Measurements from ENCODE around the gene SEMA3D. TPM values are rescaled to one million over a fixed set of nuclear protein-coding genes. Genes with fewer than 3 reads are reported as not detected.

Gene SEMA3D
- total and polyA plus RNA-seq, 4 experiments from 2014 or later = not detected

DNA sequence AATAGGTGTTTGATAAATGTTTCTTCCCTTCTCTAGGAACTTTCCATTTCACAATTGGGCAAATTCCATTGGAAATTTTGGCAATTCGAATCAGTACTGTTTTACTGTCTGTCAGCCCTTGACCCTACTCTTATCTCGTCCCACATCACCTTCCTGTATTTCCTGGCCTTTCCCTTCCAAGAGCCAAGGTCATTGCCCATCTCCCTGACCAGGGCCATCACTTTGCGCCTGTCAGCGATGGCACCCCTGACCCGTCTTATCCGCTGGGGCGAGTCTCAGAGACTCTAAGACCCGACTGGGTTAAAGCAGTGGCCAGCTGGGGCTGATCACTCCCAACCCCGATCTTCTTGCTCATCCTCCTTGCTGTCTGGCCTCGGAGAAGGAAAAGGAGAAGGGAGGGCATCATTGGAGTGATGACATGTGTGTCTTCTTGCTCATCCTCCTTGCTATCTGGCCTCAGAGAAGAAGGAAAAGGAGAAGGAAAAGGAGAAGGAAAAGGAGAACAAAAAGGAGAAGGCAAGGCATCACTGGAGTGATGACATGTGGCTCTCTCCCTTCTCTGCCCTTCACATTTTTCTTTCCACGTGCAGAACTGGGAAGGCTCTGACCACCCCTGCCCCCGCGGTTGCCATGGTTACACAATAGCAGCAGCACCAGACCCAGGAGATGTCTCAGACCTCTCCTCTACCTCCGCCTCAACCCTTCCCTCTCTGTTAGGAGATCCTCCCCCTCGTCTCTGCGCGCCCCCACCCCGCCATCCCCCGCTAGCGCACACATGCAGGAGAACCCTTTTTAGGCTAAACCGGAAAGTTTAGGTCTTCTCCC lies 2.0 kb downstream of the SEMA3D start:
- Histone ChIP-seq H3K4me3 (ENCODE audit: low read length in 2 of 2) (no peak overlapping the region), H3K27ac (ENCODE audit: low read depth, low read length) (no peak overlapping the region), H3K4me1 (ENCODE audit: insufficient read depth, low read length) (no peaks in the 10 kb centered on the region), H3K36me3 (ENCODE audit: insufficient read depth, low read length) (no peaks in the 10 kb centered on the region), H3K27me3 (ENCODE audit: insufficient read depth, low read length) (no peaks in the 10 kb centered on the region), H3K9me3 (ENCODE audit: control insufficient read depth in 1 of 2, low read length in 2 of 2) (peaks cover 0 to 3% of the 10 kb centered on the region in 2 donors)
- no peaks in the 10 kb centered on the region for H3K36me3 Mint-ChIP-seq
- peaks cover 0 to 20% (median 9%) of the 10 kb centered on the region in 8 donors for H3K9me3 Mint-ChIP-seq
- peak overlapping the region in 1 of 8 donors; percentile 22 for H3K4me3 Mint-ChIP-seq
- DNase-seq = no peak
- no peak overlapping the region for H3K27ac Mint-ChIP-seq
- intact Hi-C loops (cut with micrococcal nuclease) = no loop called here
- peaks cover 0 to 2% (median 1%) of the 10 kb centered on the region in 4 donors for H3K4me1 Mint-ChIP-seq
- POLR2A ChIA-PET (ENCODE audit: partially characterized antibody) = no interaction called here
- CTCF ChIA-PET (ENCODE audit: partially characterized antibody) = no interaction called here
- peaks cover 5 to 7% of the 10 kb centered on the region in 2 donors for H3K27me3 Mint-ChIP-seq

GRCh38 chr7:85183296-85183695 lies 3.6 kb downstream of the SEMA3D start:
- Mint-ChIP-seq H3K36me3 (no peaks in the 10 kb centered on the region), H3K4me1 (peaks cover 0 to 2% (median 1%) of the 10 kb centered on the region in 4 donors), H3K27ac (no peak overlapping the region), H3K27me3 (peaks cover 5 to 7% of the 10 kb centered on the region in 2 donors), H3K9me3 (peaks cover 0 to 21% (median 13%) of the 10 kb centered on the region in 8 donors), H3K4me3 (no peak overlapping the region)
- H3K4me3 ChIP-seq (ENCODE audit: low read length in 2 of 2) = no peak overlapping the region
- ChIA-PET POLR2A (ENCODE audit: partially characterized antibody) (no interaction called here), CTCF (ENCODE audit: partially characterized antibody) (no interaction called here)
- intact Hi-C loops (cut with micrococcal nuclease) = no loop called here
- no peaks in the 10 kb centered on the region for H3K4me1 ChIP-seq (ENCODE audit: insufficient read depth, low read length)
- no peak for DNase-seq
- H3K27me3 ChIP-seq (ENCODE audit: insufficient read depth, low read length) = no peaks in the 10 kb centered on the region
- H3K27ac ChIP-seq (ENCODE audit: low read depth, low read length) = no peak overlapping the region
- H3K36me3 ChIP-seq (ENCODE audit: insufficient read depth, low read length) = no peaks in the 10 kb centered on the region
- H3K9me3 ChIP-seq (ENCODE audit: control insufficient read depth in 1 of 2, low read length in 2 of 2) = peaks cover 0 to 3% of the 10 kb centered on the region in 2 donors

GRCh38 chr7:85178531-85179298 lies 8.1 kb downstream of the SEMA3D start:
- H3K27ac ChIP-seq (ENCODE audit: low read depth, low read length) = no peak overlapping the region
- no peaks in the 10 kb centered on the region for H3K27me3 Mint-ChIP-seq

DNA sequence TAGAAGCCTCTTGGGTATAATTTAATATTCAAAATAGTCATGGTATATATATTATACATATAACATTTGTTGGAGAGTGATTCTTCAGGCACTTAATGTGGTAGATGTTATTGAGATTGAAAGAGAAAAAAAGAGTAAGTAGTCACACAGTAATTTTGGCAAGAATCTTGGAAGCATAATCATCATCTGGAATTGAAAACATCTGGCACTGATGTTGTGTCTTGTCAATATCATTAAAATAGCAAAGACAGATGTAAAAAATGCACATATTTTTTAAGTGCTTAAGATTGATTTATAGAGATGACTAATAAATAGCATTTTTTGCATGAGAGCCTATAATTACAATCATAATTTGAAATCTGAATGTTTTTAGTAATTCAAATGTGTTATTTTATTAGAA lies 9.5 kb downstream of the SEMA3D start:
- no peak for DNase-seq
- Mint-ChIP-seq H3K4me3 (no peak overlapping the region), H3K9me3 (peaks cover 0 to 20% (median 12%) of the 10 kb centered on the region in 8 donors), H3K4me1 (no peaks in the 10 kb centered on the region), H3K27ac (no peak overlapping the region), H3K27me3 (no peaks in the 10 kb centered on the region), H3K36me3 (no peaks in the 10 kb centered on the region)
- Histone ChIP-seq H3K4me1 (ENCODE audit: insufficient read depth, low read length) (no peaks in the 10 kb centered on the region), H3K36me3 (ENCODE audit: insufficient read depth, low read length) (no peaks in the 10 kb centered on the region), H3K4me3 (ENCODE audit: low read length in 2 of 2) (no peak overlapping the region), H3K9me3 (ENCODE audit: control insufficient read depth in 1 of 2, low read length in 2 of 2) (no peaks in the 10 kb centered on the region), H3K27ac (ENCODE audit: low read depth, low read length) (no peak overlapping the region), H3K27me3 (ENCODE audit: insufficient read depth, low read length) (no peaks in the 10 kb centered on the region)
- ChIA-PET POLR2A (ENCODE audit: partially characterized antibody) (no interaction called here), CTCF (ENCODE audit: partially characterized antibody) (no interaction called here)
- intact Hi-C loops (cut with micrococcal nuclease) = no loop called here

More at GRCh38 chr7:85178531-85179298, 8.1 kb downstream of the SEMA3D start:
- no peak for DNase-seq
- Mint-ChIP-seq H3K36me3 (no peaks in the 10 kb centered on the region), H3K4me1 (no peaks in the 10 kb centered on the region), H3K4me3 (no peak overlapping the region), H3K9me3 (peaks cover 0 to 18% (median 12%) of the 10 kb centered on the region in 8 donors), H3K27ac (no peak overlapping the region)
- ChIA-PET CTCF (ENCODE audit: partially characterized antibody) (no interaction called here), POLR2A (ENCODE audit: partially characterized antibody) (no interaction called here)
- Histone ChIP-seq H3K36me3 (ENCODE audit: insufficient read depth, low read length) (no peaks in the 10 kb centered on the region), H3K27me3 (ENCODE audit: insufficient read depth, low read length) (no peaks in the 10 kb centered on the region), H3K4me3 (ENCODE audit: low read length in 2 of 2) (no peak overlapping the region), H3K9me3 (ENCODE audit: control insufficient read depth in 1 of 2, low read length in 2 of 2) (no peaks in the 10 kb centered on the region), H3K4me1 (ENCODE audit: insufficient read depth, low read length) (no peaks in the 10 kb centered on the region)
- intact Hi-C loops (cut with micrococcal nuclease) = no loop called here

GRCh38 chr7:85176197-85176596 lies 10.7 kb downstream of the SEMA3D start:
- Mint-ChIP-seq H3K4me3 (no peak overlapping the region), H3K27ac (no peak overlapping the region), H3K9me3 (peaks cover 0 to 20% (median 12%) of the 10 kb centered on the region in 8 donors), H3K27me3 (no peaks in the 10 kb centered on the region), H3K4me1 (no peaks in the 10 kb centered on the region), H3K36me3 (no peaks in the 10 kb centered on the region)
- Histone ChIP-seq H3K27ac (ENCODE audit: low read depth, low read length) (no peak overlapping the region), H3K27me3 (ENCODE audit: insufficient read depth, low read length) (no peaks in the 10 kb centered on the region), H3K9me3 (ENCODE audit: control insufficient read depth in 1 of 2, low read length in 2 of 2) (no peaks in the 10 kb centered on the region), H3K36me3 (ENCODE audit: insufficient read depth, low read length) (no peaks in the 10 kb centered on the region), H3K4me3 (ENCODE audit: low read length in 2 of 2) (no peak overlapping the region), H3K4me1 (ENCODE audit: insufficient read depth, low read length) (no peaks in the 10 kb centered on the region)
- ChIA-PET CTCF (ENCODE audit: partially characterized antibody) (no interaction called here), POLR2A (ENCODE audit: partially characterized antibody) (no interaction called here)
- no peak for DNase-seq
- intact Hi-C loops (cut with micrococcal nuclease) = no loop called here

DNA sequence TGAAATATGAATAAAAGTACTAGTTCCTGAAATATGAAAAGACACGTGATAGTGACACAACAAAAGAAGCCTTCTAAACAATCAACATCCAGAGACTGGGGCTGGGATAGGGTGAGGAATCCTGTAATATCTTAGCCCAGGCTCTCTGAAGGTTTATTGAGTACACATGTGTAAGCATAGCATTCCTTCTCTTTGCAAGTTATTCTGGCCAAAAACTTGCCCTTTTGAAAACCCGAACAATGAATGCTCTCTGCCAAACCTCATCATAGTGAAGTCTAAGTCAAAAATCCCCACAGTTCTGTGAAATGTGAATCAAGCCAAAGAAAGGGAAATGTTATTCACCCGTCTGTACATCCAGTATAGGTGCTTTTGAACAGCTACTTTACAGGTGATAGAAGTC lies 11.6 kb downstream of the SEMA3D start:
- ChIA-PET CTCF (ENCODE audit: partially characterized antibody) (no interaction called here), POLR2A (ENCODE audit: partially characterized antibody) (no interaction called here)
- Mint-ChIP-seq H3K4me3 (no peak overlapping the region), H3K27ac (no peak overlapping the region), H3K36me3 (no peaks in the 10 kb centered on the region), H3K4me1 (no peaks in the 10 kb centered on the region), H3K9me3 (peaks cover 0 to 20% (median 10%) of the 10 kb centered on the region in 8 donors), H3K27me3 (no peaks in the 10 kb centered on the region)
- Histone ChIP-seq H3K27me3 (ENCODE audit: insufficient read depth, low read length) (no peaks in the 10 kb centered on the region), H3K4me1 (ENCODE audit: insufficient read depth, low read length) (no peaks in the 10 kb centered on the region), H3K4me3 (ENCODE audit: low read length in 2 of 2) (no peak overlapping the region), H3K36me3 (ENCODE audit: insufficient read depth, low read length) (no peaks in the 10 kb centered on the region), H3K27ac (ENCODE audit: low read depth, low read length) (no peak overlapping the region), H3K9me3 (ENCODE audit: control insufficient read depth in 1 of 2, low read length in 2 of 2) (no peaks in the 10 kb centered on the region)
- DNase-seq = no peak
- intact Hi-C loops (cut with micrococcal nuclease) = no loop called here

DNA sequence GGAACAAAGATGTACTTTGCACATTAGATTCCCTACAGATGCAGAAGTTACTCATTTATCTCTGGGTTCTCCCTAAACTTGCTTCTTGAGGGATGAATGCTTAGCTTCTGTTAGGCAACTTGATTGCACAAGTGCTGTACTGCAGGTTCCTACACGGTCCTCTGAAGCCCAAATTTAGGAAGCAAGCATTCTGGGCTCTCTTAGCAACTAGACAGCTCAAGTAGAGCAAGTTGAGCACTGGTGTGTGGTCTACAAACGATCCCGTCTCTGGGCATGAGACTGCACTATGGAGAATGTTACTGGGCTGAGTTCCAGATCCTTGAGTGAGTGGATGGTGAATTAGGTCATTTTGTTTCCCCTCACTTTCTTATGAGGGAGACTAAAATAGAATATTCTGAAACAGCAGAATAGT lies 14.3 kb downstream of the SEMA3D start:
- Histone ChIP-seq H3K4me3 (ENCODE audit: low read length in 2 of 2) (no peak overlapping the region), H3K36me3 (ENCODE audit: insufficient read depth, low read length) (no peaks in the 10 kb centered on the region), H3K27ac (ENCODE audit: low read depth, low read length) (no peak overlapping the region), H3K27me3 (ENCODE audit: insufficient read depth, low read length) (no peaks in the 10 kb centered on the region), H3K9me3 (ENCODE audit: control insufficient read depth in 1 of 2, low read length in 2 of 2) (no peaks in the 10 kb centered on the region), H3K4me1 (ENCODE audit: insufficient read depth, low read length) (no peaks in the 10 kb centered on the region)
- POLR2A ChIA-PET (ENCODE audit: partially characterized antibody) = no interaction called here
- H3K4me3 Mint-ChIP-seq = no peak overlapping the region
- no peaks in the 10 kb centered on the region for H3K27me3 Mint-ChIP-seq
- CTCF ChIA-PET (ENCODE audit: partially characterized antibody) = no interaction called here
- no peak overlapping the region for H3K27ac Mint-ChIP-seq
- H3K36me3 Mint-ChIP-seq = no peaks in the 10 kb centered on the region
- no peak for DNase-seq
- no peaks in the 10 kb centered on the region for H3K4me1 Mint-ChIP-seq
- peaks cover 0 to 12% (median 3%) of the 10 kb centered on the region in 8 donors for H3K9me3 Mint-ChIP-seq
- intact Hi-C loops (cut with micrococcal nuclease) = no loop called here

Data from CD4-positive, alpha-beta memory T cell (primary cell).